Measurements from ENCODE around the gene MBD6. TPM values are rescaled to one million over a fixed set of nuclear protein-coding genes. Genes with fewer than 3 reads are reported as not detected.
A peak's percentile ranks its signal among the peaks of the same experiment; 100 is the strongest.

MBD6 gene
- total RNA-seq, 4 donors from 2014 or later: 38.0 to 144 (median 71.5) TPM

DNA sequence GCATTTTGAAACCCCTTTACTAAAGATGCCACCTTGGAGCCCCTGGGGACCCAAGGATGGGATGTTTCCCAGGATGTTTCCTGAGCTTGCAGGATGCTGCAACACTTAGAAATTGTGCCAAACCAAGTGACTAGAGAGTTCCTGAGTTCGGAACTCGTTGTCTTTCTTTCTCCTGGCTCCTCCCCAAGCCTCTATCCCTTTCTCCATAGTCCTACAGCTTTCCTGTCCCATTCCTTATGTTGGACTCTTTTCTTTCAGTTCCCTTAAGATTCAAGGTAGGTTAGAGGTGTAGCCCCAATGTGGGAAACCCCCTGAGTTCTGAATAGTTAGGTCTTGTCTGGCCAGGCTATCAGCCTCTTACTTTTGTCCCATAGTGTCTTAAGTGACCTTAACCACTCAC, 25.9 kb downstream of the MBD6 start:
- no peaks in the 10 kb centered on the region for H3K27me3 ChIP-seq
- TF ChIP-seq, protein P1, sequence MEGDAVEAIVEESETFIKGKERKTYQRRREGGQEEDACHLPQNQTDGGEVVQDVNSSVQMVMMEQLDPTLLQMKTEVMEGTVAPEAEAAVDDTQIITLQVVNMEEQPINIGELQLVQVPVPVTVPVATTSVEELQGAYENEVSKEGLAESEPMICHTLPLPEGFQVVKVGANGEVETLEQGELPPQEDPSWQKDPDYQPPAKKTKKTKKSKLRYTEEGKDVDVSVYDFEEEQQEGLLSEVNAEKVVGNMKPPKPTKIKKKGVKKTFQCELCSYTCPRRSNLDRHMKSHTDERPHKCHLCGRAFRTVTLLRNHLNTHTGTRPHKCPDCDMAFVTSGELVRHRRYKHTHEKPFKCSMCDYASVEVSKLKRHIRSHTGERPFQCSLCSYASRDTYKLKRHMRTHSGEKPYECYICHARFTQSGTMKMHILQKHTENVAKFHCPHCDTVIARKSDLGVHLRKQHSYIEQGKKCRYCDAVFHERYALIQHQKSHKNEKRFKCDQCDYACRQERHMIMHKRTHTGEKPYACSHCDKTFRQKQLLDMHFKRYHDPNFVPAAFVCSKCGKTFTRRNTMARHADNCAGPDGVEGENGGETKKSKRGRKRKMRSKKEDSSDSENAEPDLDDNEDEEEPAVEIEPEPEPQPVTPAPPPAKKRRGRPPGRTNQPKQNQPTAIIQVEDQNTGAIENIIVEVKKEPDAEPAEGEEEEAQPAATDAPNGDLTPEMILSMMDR (IDR thresholded peaks at IDR 0.05): no peak
- TF ChIP-seq POLR2A (IDR thresholded peaks at IDR 0.05): no peak
- H3K4me3 ChIP-seq: no peak overlapping the region
- peaks cover 0 to 27% (median 3%) of the 10 kb centered on the region in 4 donors for H3K4me1 ChIP-seq
- no peak for DNase-seq
- no peaks in the 10 kb centered on the region for H3K36me3 ChIP-seq
- H3K27ac ChIP-seq: no peak overlapping the region
- H3K9me3 ChIP-seq: no peaks in the 10 kb centered on the region

DNA sequence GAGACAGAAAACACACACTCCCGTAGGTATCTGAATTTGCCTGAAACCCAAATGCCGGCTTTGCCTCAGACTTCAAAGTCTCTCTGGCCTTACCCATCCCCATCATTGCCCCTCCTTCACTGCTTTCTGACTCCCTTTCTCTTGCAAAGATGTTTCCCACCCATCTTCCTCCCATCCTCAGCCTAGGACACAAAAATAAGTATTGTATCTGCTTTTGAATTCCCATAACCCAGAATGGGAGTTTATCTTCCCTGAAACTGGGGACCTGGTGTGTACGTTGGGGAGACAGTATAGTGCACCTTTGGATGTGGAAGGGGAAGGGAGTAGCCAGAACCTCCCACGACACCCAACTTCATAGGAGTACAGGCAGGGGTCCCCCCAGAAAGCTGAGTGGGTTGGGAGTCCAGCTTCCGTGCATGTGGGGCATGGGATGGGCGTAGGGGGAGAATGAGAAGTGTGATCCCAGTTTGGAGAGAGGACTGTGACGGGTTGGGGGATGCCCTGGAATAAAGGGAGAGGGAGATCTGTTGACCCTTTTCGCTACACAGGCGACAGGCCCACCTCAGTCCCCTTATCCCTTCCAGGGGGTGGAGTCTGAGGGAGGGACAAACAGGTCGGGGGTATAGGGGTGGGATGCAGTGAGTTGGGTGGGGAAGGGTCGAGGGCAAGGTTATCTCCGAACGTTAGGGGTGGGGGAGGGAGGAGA, 26.7 kb downstream of the MBD6 start:
- H3K36me3 ChIP-seq: no peaks in the 10 kb centered on the region
- no peak for DNase-seq
- H3K27ac ChIP-seq: peak overlapping the region in 1 of 4 donors; percentile 57
- H3K27me3 ChIP-seq: no peaks in the 10 kb centered on the region
- H3K9me3 ChIP-seq: no peaks in the 10 kb centered on the region
- TF ChIP-seq, protein P1 (IDR thresholded peaks at IDR 0.05): no peak
- TF ChIP-seq POLR2A (IDR thresholded peaks at IDR 0.05): no peak
- H3K4me1 ChIP-seq: peaks cover 0 to 27% (median 3%) of the 10 kb centered on the region in 4 donors
- peak overlapping the region; percentile 37 to 57 (median 48) for H3K4me3 ChIP-seq

GRCh38 chr12:57549909-57550640, 27.5 kb downstream of the MBD6 start, which contains the start of gene KIF5A:
KIF5A (plus strand) TSS chr12:57550044; CDS start chr12:57550272, 228 bp downstream.
- Histone ChIP-seq H3K27ac (peak within 1 kb of the TSS in 1 of 4 donors; percentile 57), H3K4me3 (peak within 1 kb of the TSS; percentile 37 to 57 (median 48)), H3K27me3 (no peaks in the 10 kb centered on the region), H3K36me3 (no peaks in the 10 kb centered on the region), H3K9me3 (no peaks in the 10 kb centered on the region), H3K4me1 (peaks cover 0 to 23% (median 3%) of the 10 kb centered on the region in 4 donors)
- peak in 2 of 3 donors; percentile 41 to 65 for DNase-seq
- no peak for TF ChIP-seq POLR2A (IDR thresholded peaks at IDR 0.05)
- TF ChIP-seq, protein P1 (IDR thresholded peaks at IDR 0.05): no peak

DNA sequence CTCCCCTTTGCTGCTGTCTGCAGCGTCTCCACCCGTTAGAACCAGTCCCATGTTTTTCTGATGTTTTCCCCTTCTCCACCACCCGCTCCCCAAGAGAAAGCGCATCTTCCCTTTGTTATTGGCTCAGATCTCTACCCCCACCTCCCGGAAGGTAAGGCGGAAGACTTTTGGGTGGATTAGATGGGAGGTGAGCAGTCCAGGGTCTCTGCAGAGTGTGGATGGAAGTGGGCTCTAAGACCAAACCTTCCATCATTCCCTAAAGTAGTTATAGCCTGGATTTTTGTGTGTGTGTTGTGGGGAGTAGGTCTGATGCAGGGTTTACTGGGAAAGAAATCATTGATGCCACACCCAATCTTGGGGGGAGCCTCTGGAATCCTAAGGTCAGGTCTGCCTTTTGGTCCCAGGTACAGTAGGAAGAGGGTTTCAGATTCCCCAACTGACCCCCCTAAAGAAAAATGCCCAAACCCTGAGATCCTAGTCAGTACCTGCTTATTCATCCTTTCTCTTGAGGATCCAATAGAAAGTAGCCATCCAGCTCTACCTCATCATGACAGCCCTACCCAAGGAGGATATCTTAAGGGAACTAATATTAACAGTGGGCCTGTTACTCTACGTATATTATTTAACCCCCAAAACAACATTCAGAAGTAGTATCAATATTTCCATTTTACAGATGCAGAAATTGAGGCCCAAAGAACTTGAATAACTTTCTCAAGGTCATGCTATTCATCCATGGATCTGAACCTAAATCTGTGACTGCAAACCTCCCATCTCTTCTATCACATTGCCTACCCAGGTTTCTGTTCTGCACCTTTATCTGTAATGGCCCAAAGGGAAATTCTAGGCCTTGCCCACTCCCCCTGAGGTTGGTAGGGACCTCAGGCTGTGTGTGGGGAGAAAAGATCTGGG, 28.3 kb downstream of the MBD6 start:
- no peak for DNase-seq
- Histone ChIP-seq H3K9me3 (no peaks in the 10 kb centered on the region), H3K36me3 (no peaks in the 10 kb centered on the region), H3K27ac (no peak overlapping the region), H3K4me3 (peak overlapping the region in 1 of 4 donors; percentile 55), H3K4me1 (peaks cover 0 to 15% (median 3%) of the 10 kb centered on the region in 4 donors), H3K27me3 (no peaks in the 10 kb centered on the region)
- no peak for TF ChIP-seq POLR2A (IDR thresholded peaks at IDR 0.05)
- TF ChIP-seq, protein P1 (IDR thresholded peaks at IDR 0.05): no peak

GRCh38 chr12:57551637-57552305, 29.1 kb downstream of the MBD6 start:
- no peak for DNase-seq

More at GRCh38 chr12:57551637-57552305, 29.1 kb downstream of the MBD6 start:
- no peak for TF ChIP-seq POLR2A (IDR thresholded peaks at IDR 0.05)
- H3K27ac ChIP-seq: no peak overlapping the region
- no peaks in the 10 kb centered on the region for H3K27me3 ChIP-seq
- H3K9me3 ChIP-seq: no peaks in the 10 kb centered on the region
- H3K36me3 ChIP-seq: no peaks in the 10 kb centered on the region
- H3K4me1 ChIP-seq: peaks cover 0 to 11% (median 3%) of the 10 kb centered on the region in 4 donors
- H3K4me3 ChIP-seq: no peak overlapping the region

All from Peyer's patch (tissue), 4 donors.